ENCODE measurements around the gene YY1AP1. TPM values are rescaled to one million over a fixed set of nuclear protein-coding genes. Genes with fewer than 3 reads are reported as not detected.

YY1AP1 gene, protein sequence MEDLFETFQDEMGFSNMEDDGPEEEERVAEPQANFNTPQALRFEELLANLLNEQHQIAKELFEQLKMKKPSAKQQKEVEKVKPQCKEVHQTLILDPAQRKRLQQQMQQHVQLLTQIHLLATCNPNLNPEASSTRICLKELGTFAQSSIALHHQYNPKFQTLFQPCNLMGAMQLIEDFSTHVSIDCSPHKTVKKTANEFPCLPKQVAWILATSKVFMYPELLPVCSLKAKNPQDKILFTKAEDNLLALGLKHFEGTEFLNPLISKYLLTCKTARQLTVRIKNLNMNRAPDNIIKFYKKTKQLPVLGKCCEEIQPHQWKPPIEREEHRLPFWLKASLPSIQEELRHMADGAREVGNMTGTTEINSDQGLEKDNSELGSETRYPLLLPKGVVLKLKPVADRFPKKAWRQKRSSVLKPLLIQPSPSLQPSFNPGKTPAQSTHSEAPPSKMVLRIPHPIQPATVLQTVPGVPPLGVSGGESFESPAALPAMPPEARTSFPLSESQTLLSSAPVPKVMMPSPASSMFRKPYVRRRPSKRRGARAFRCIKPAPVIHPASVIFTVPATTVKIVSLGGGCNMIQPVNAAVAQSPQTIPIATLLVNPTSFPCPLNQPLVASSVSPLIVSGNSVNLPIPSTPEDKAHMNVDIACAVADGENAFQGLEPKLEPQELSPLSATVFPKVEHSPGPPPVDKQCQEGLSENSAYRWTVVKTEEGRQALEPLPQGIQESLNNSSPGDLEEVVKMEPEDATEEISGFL
- 50.0 and 62.0 TPM in 2 replicates for total RNA-seq

GRCh38 chr1:155688324-155689080 lies at the start of gene YY1AP1:
Gene YY1AP1, minus strand, starts transcription at chr1:155688774. Its CDS starts 8,338 bp downstream, at chr1:155680436.

DNA sequence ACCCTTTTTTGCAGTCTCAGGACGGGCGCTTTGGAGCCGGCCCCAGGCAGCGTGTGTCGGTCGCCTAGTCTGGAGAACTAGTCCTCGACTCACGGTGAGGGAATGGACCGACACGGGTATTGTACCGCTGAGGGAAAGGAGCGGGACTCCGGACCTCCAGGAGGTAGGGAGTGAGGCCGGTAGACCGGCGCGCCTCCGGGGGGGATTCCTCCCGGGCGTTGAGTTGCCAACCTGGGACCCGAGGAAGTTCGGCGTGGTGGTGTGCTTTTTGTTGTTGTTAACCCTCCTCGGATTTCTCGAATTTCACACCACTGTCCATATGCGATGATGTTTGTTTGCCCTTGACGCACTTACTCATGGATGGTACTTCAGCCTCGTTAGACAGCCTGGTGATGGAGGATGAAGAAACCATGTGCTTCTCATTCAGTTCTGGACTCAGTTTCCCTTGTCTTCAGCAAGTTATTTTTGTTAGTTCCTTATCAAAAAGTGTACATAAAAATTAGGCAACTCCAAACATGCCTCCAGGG lies 570 bp upstream of the YY1AP1 start, which contains the start of gene DAP3:
Gene DAP3 (plus strand): TSS at position 11 of the 527 bp plus-strand sequence. CDS start 20,689 bp downstream, outside the sequence.

DNA sequence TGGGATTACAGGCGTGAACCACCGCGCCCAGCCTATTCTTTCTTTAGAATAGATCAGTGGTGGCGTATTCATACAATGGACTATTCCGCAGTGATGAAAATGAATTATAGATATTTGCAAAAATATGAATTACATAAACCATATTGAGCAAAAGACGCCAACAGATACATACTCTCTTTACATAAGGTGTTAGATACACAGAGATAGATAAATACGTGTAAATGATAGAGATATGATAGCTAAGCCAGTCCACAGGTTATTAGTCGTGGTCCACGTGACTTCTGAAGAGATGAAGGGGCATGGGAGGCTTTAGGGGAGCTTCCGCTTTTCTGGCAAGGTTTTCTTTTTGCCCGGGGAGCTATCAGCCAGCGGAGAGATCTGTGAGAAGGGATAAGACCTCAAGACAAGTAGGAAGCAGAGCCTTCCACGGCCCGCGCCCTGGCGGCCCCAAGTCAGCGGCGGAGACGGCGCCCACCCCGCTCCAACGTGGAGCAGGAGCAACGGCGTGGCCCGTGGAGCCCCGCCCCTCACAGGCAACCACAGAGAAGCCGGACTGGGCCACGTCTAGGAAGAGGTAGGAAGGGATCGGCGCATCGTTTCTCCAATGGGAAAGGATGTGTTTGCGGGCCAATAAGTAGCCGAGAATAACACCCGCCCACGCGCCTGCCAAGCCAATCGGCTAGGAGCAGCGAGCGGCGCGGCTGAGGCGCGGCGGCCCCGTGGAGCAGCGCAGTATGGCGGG lies 78.9 kb downstream of the YY1AP1 start, which contains the start of gene MSTO1:
Gene MSTO1 (plus strand): TSS at position 704 of the 742 bp plus-strand sequence. CDS start 31 bp downstream, at position 735.

Other genes starting within 250 kb of the YY1AP1 start
- gene ASH1L, start 126.0 kb downstream of the YY1AP1 start, total RNA-seq, result 29.1 and 47.1 TPM in 2 replicates
- gene MSTO1, start 78.6 kb downstream of the YY1AP1 start, total RNA-seq, result 27.5 and 32.8 TPM in 2 replicates
- 44.9 and 54.6 TPM in 2 replicates for gene DAP3, start 317 bp upstream of the YY1AP1 start, total RNA-seq
- 27.5 and 40.4 TPM in 2 replicates for gene GON4L, start 168.4 kb upstream of the YY1AP1 start, total RNA-seq
- 0.39 and 0.54 TPM in 2 replicates for gene SYT11, start 170.8 kb upstream of the YY1AP1 start, total RNA-seq
- gene RIT1, start 222.6 kb upstream of the YY1AP1 start, total RNA-seq, result 32.6 and 34.5 TPM in 2 replicates
- 25.9 and 27.1 TPM in 2 replicates for gene KHDC4, start 245.6 kb upstream of the YY1AP1 start, total RNA-seq